Lower leg skin (tissue), 4 donors: ENCODE measurements around the gene KLF1. TPM values are rescaled to one million over a fixed set of nuclear protein-coding genes. Genes with fewer than 3 reads are reported as not detected.

Experiments
- DNase-seq, 2 donors: peaks; one replicate each; pipeline ENCODE4 v3.0.0-alpha.2; 2019; ENCODE audit warnings: low spot score in 2 of 2
- H3K4me3 ChIP-seq: fragments of 200-600 bp; sonication (generic); 2 replicates; pipeline ENCODE4 v1.5.1; 2017; ENCODE audit warnings: mild to moderate bottlenecking, low read depth; ENCODE audit not compliant: poor library complexity, severe bottlenecking
- CTCF ChIP-seq, 3 donors: fragments of 450-650 bp; IDR thresholded peaks; one replicate each; pipeline ENCODE4 v1.5.1; 2016; ENCODE audit warnings: antibody characterized with exemption in 3 of 3, mild to moderate bottlenecking in 3 of 3, moderate library complexity in 2 of 3
- POLR2A ChIP-seq, 2 donors: fragments of 450-650 bp; IDR thresholded peaks; one replicate each; pipeline ENCODE4 v1.6.1; 2016 to 2017; ENCODE audit warnings: antibody characterized with exemption in 2 of 2, mild to moderate bottlenecking in 1 of 2, moderate library complexity in 1 of 2
- WGBS, 2 donors: methylation state at CpG; one replicate each; pipeline ENCODE4 v1.1.5; 2018; 5-methylcytosine and 5-hydroxymethylcytosine counted together
- intact Hi-C: fragments of 100-400 bp; cut with DNase I; formaldehyde crosslinking; loops from one replicate; pipeline ENCODE4 v1.15.0; 2023; ENCODE audit warnings: low total_unique reads
- total RNA-seq, 4 donors: library from RNA; depleted of rRNA; stranded (reverse); fragments of >200 nt; gene quantifications; one replicate each; pipeline ENCODE4 v1.1.0, GENCODE V29; 2016

Gene KLF1
- total RNA-seq, 4 donors from 2014 or later: 0.13 TPM; not detected in 3

GRCh38 chr19:12932392-12933286, 45.6 kb upstream of the KLF1 start:
- intact Hi-C loops: no loop called here

GRCh38 chr19:12930002-12930645, 43.1 kb upstream of the KLF1 start:
- TF ChIP-seq CTCF (IDR thresholded peaks at IDR 0.05): no peak
- DNase-seq: no peak
- WGBS, 2 donors: 92 to 94% methylated on average over 19 of the region's 19 CpGs
- H3K4me3 ChIP-seq: no peak overlapping the region
- intact Hi-C loops: no loop called here

More at GRCh38 chr19:12932392-12933286, 45.6 kb upstream of the KLF1 start:
- DNase-seq: no peak
- 29 to 33% methylated on average over 16 of the region's 16 CpGs for WGBS, 2 donors
- TF ChIP-seq CTCF (IDR thresholded peaks at IDR 0.05): no peak
- no peak for TF ChIP-seq POLR2A (IDR thresholded peaks at IDR 0.05)
- peak overlapping the region; percentile 82 for H3K4me3 ChIP-seq

- TF ChIP-seq CTCF (IDR thresholded peaks at IDR 0.05) (no peak), POLR2A (IDR thresholded peaks at IDR 0.05) (no peak)
- intact Hi-C loops: no loop called here
- no peak for DNase-seq
- H3K4me3 ChIP-seq: no peak overlapping the region
- 95 to 96% methylated on average over 29 of the region's 29 CpGs for WGBS, 2 donors
These were observed 37.8 kb upstream of the KLF1 start for GRCh38 chr19:12924621-12925310.

- no peak for TF ChIP-seq POLR2A (IDR thresholded peaks at IDR 0.05)
- TF ChIP-seq CTCF (IDR thresholded peaks at IDR 0.05): no peak
- H3K4me3 ChIP-seq: no peak overlapping the region
- intact Hi-C loops: no loop called here
- DNase-seq: no peak
- 98% methylated on average over 4 of the region's 4 CpGs for WGBS, 2 donors
These were observed 36.0 kb upstream of the KLF1 start for GRCh38 chr19:12922959-12923358.

- intact Hi-C loops: no loop called here
- TF ChIP-seq POLR2A (IDR thresholded peaks at IDR 0.05): no peak
- no peak for TF ChIP-seq CTCF (IDR thresholded peaks at IDR 0.05)
- DNase-seq: no peak
- 61 to 69% methylated on average over 3 of the region's 3 CpGs for WGBS, 2 donors
- H3K4me3 ChIP-seq: no peak overlapping the region
These were observed 34.0 kb upstream of the KLF1 start for GRCh38 chr19:12921047-12921446.
